HTERT RPE-1 (cell line): Measurements from ENCODE around the gene GPR37L1.

ENCODE experiments used
- in situ Hi-C: fragments of 300-500 bp; cut with MboI; formaldehyde crosslinking; loops from 4 replicates; pipeline ENCODE4 v1.14.3; 2020; ENCODE audit warnings: low sequenced_read_pairs

GPR37L1 gene

GRCh38 chr1:202122639-202123335 lies at the start of gene GPR37L1:
Gene GPR37L1 (plus strand): TSS chr1:202122917. CDS start chr1:202122964, 47 bp downstream.
- in situ Hi-C loops, result loop anchor here (25.0 kb wide), 1 partner anchor 110 kb away; the partner anchor contains the start of gene ELF3

DNA sequence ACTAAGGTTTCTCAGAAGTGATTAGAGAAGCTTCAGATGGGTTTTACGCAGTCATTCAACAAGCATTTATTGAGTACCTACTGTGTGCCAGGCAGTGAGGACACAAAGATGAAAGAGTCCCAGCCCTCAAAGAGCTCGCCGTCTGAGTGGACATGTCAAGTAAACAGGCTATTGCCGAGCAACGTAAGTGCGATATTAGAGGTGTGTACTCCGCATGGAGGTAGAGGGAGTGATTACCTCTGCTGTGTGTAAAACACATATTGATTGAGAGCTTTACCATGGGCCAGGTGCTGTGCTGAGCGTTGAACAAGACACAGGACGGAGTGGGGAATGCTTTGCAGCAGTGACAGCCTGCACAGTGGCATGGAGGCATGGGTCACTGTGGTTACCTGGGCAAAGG lies 49.5 kb upstream of the GPR37L1 start:
- in situ Hi-C loops, result no loop called here

- in situ Hi-C loops, result no loop called here
Observed at GRCh38 chr1:202074985-202075384, 47.7 kb upstream of the GPR37L1 start.

DNA sequence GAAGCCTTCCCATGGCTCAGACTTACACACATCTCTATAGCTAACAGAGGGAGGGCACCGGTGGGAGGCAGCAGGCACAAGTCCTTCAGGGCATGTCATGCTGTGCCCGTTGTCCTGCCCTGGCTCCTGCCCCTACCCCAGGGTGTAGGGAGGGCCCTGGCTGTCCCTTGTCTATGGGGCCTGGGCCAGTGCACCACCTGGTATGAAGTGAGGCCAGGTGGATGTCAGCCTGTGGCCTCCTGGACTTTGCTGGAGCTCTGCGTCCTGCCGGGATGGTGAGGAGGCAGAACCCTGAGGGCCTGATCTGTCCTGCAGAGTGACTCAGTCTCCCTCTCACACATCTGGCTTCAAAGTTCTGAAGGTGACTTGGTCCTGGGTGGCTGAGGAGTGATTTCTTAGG lies 47.3 kb upstream of the GPR37L1 start:
- in situ Hi-C loops, result no loop called here

DNA sequence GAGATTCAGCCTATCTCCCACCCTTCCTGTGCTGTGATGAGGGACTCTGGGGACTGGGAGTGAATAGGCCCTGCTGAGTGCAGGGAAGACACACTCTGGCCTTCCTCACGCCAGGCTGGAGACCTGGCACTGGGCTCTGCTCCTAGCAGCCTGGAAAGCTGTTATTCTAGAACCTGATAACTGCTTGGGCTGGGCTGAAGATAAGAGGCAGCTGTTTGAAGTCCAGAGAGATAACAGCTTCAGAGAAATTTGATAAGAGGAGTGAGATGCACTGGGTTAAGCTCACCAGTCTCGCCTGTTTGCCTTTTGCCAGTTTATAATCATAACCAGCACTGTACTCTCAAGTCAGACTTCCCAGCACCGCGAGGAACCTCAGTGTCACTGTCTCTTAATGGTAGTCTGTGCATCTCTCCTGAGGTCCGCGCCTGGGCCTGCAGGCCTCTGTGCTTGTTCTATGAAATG lies 46.6 kb upstream of the GPR37L1 start:
- in situ Hi-C loops, result no loop called here

- in situ Hi-C loops, result no loop called here
Observed at GRCh38 chr1:202078241-202078640, 44.5 kb upstream of the GPR37L1 start.

GRCh38 chr1:202081992-202082391 lies 40.7 kb upstream of the GPR37L1 start:
- in situ Hi-C loops, result no loop called here

DNA sequence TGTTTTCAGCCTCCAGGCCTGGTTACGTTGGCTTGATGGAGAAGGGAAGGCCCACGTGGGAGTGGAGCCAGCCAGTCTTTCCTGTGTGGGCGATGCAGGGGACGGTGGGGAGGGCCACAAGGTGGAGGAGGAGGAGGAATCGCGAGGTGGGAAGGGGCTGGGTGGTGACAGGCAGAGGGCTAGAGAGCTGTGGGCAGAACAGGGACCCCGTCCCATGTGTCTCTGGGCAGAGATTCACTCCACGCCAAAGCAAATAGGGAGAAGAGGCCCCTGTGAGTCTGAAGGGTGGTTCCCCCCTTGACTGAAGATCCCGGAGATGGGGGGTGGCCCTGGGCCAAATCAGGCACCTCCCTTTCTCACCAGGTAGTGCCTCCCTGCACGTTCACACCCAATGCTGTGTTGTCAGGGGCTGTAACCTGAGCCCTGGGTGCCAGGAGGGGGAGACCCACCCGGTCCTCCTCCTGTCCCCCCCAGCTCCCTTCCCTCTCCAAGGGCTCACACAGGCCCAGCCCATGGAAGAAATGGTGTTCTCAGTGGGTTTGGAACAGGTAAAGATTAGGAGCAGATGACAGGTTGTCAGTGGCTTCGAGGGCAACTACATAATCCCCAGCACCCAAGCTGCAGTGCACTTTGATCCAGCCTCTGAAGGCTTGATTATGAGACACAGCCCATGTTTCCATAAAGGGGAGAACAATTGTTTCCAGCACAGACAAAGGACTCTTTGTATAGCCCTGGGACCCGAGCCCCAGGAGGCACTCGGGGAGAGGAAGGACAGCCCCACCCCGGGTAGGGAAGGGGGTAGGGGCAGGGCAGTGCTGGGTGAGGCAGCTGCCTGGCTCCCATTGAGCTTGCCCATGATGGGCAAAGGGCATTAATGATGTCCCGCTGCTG lies 37.7 kb upstream of the GPR37L1 start:
- in situ Hi-C loops, result no loop called here

DNA sequence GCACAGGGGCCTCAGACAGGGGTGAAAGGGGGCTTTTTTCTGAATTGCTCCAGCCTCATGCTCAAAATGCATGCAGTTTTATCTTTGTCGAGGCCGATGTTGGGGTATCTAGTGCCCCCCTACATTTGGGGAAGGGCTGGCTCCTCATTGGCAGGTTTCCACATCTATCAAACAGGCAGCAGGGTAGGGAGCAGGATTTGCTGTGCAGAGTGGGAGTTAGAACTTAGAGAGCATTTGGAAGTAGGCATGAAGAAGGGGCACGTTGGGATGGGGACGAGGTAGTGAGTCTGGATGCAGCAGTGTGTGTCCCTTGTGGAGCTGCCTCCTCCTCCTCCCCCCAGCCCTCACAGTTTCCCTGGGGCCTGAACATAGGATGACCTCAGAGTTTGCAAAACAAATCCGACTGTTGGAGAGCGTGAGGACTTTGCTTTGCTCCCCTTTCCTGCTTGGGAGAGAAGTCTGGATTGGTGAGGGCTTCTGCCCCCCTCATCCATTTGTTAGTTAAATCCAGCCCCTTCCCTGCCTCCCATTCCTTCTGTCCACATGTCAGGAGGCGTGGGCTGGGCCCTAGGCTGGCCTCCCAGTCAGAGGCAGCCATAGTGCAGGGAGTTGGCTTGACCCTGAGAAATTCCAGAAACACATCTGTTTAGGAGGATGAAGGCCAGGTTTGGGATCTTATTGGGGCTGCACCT lies 36.9 kb upstream of the GPR37L1 start:
- in situ Hi-C loops, result no loop called here

GRCh38 chr1:202086579-202087350 lies 36.0 kb upstream of the GPR37L1 start:
- in situ Hi-C loops, result no loop called here

DNA sequence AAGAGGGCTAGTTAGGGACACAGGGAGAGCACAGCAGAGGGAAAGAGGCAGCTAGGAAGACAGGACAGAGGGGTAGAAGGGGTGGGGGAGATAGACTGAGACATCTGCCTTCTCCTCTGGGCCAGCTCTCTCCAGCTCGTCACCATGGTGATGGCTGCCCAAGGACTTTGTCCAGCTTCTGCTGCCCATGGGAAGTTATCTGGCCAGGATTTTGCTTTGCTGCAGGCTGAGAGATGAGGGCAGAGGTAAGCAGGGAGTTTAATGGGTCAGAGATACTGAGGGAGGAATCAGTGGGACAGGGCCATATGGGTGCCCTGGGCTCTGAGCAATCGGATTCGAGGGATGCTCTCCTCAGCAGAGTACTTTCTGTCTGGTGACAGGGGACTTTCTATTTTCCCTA lies 34.5 kb upstream of the GPR37L1 start:
- in situ Hi-C loops, result no loop called here

DNA sequence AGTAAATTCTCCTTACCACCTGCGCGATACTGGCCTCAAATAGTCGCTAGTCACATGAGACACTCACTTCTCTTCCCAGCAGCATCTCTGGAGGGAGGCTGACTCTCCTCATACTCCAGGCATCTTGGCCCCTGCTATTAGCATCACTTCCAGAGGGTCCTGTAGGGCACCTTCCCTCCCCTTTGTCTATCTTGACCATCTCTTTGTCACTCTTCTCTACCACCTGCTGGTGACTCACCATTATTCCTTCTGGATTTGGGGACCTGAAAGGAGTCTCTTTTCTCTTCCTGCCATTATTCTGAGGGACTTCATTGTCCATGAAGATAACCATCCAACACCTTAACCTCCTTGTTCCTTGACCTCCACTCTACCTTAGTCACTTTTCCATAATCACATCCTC lies 31.7 kb upstream of the GPR37L1 start:
- in situ Hi-C loops, result no loop called here

- in situ Hi-C loops, result no loop called here
Observed at GRCh38 chr1:202093858-202094257, 28.9 kb upstream of the GPR37L1 start.

- in situ Hi-C loops, result loop anchor here (25.0 kb wide), 1 partner anchor 89 kb away; the partner anchor contains the start of gene ELF3
Observed at GRCh38 chr1:202101184-202101583, 21.5 kb upstream of the GPR37L1 start.

DNA sequence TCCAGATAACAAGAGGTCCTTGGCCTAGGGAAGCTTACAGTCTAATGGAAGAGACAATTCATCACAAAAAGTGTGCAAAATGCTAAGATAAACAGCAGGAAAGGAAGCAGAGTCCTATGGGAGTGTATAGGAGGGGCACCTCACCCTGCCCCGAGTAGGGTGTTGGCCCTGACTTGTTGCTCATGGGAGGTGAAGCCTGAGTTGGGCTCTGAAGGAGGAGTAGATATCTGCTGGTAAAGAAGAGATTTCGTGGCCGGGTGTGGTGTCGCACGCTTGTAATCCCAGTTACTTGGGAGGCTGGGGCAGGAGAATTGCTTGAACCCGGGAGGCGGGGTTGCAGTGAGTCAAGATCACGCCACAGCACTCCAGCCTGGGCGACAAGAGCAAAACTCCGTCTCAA lies 18.6 kb upstream of the GPR37L1 start:
- in situ Hi-C loops, result loop anchor here (25.0 kb wide), 1 partner anchor 92 kb away; the partner anchor contains the start of gene ELF3

DNA sequence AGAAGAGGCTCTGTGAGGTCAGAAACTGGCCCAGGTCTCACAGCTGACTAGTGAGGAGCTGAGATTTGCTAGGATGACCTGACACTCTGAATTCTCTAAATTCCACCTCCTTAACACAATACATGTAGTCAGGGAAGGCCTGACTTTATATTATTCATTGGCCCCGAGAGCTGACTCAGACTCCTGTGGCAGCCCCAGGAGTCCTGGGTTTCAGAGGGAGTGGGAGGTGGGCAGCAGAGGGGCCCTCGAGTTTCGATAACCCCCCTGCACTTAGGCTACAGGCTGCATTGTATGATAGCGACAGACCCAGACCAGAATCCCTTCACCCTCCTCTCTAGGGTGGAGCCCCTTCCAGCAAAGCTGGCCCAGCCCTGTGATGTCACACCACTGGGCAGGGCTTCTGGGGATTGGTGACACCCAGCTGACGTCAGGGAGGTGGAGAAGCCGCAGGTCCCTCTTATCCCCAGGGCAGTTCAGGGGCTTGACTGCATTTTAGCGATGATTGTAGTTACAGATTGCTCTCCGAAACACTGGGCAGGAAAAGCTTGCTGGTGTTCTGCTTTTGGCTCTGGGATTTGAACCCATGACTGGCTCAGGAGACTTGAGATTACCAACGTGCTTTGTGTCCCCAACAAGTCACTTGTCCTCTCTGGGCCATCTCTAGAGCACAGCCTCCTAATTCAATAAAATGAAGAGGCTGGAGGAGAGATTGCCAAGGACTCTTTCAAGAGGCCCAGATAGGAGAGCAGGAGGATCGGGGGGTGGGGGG lies 17.0 kb upstream of the GPR37L1 start:
- in situ Hi-C loops, result loop anchor here (25.0 kb wide), 1 partner anchor 93 kb away; the partner anchor contains the start of gene ELF3

- in situ Hi-C loops, result loop anchor here (25.0 kb wide), 1 partner anchor 94 kb away; the partner anchor contains the start of gene ELF3
Observed at GRCh38 chr1:202106340-202107254, 16.1 kb upstream of the GPR37L1 start.

DNA sequence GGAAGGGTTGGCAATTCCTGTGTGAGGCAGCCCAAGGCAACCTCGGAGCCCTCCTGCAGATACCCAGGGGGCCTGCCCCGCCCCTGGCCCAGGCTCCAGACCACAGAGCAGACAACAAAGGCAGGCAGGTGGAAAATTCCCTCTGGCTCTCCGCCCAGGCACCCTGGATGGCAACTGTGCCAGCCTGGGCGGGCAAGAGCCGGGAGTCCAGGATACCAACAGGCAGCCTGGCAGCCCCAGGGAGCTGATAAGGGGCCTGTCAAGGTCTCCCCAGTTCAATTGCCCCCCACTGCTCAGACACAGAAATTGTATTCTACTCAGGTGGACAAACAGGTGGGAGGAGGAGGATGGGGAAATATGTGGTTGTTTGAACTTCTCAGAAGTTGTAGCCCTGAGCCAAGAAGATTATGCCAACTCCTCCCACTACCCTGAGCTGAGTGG lies 15.4 kb upstream of the GPR37L1 start:
- in situ Hi-C loops, result loop anchor here (25.0 kb wide), 1 partner anchor 95 kb away; the partner anchor contains the start of gene ELF3
